Skeletal muscle tissue (tissue), 4 donors: ENCODE data around the gene MSI2. TPM values are rescaled to one million over a fixed set of nuclear protein-coding genes. Genes with fewer than 3 reads are reported as not detected.

Source experiments
- H3K27ac ChIP-seq: one replicate; pipeline ENCODE4 v1.7.0; 2013; ENCODE audit warnings: mild to moderate bottlenecking, low read depth, low read length, inconsistent platforms
- H3K27me3 ChIP-seq, 3 donors: one replicate each; pipeline ENCODE4 v1.7.0; 2013; ENCODE audit warnings: low read length in 3 of 3; ENCODE audit not compliant: control insufficient read depth in 3 of 3, insufficient read depth in 3 of 3
- H3K36me3 ChIP-seq, 3 donors: one replicate each; pipeline ENCODE4 v1.7.0; 2013; ENCODE audit warnings: low read length in 3 of 3; ENCODE audit not compliant: control insufficient read depth in 3 of 3, insufficient read depth in 3 of 3
- H3K4me1 ChIP-seq, 3 donors: one replicate each; pipeline ENCODE4 v1.7.0; 2013; ENCODE audit warnings: low read length in 3 of 3, mild to moderate bottlenecking in 3 of 3; ENCODE audit not compliant: control insufficient read depth in 3 of 3, insufficient read depth in 3 of 3
- H3K4me3 ChIP-seq, 3 donors: one replicate each; pipeline ENCODE4 v1.7.0; 2013; ENCODE audit warnings: low read length in 3 of 3
- H3K9ac ChIP-seq, 3 donors: one replicate each; pipeline ENCODE4 v1.7.0; 2013; ENCODE audit warnings: low read length in 3 of 3, mild to moderate bottlenecking in 3 of 3, moderate library complexity in 2 of 3, low read depth in 1 of 3
- H3K9me3 ChIP-seq, 3 donors: one replicate each; pipeline ENCODE4 v1.7.0; 2013; ENCODE audit warnings: low read length in 3 of 3; ENCODE audit not compliant: control insufficient read depth in 3 of 3
- total RNA-seq: library from RNA; depleted of rRNA; stranded (reverse); fragments of >200 nt; gene quantifications from one replicate; pipeline ENCODE4 v1.2.3, GENCODE V29; 2014
- donor health status: Osteomylitis.

The MSI2 gene
- total RNA-seq, 1 donor from 2014 or later = 20.4 TPM

- H3K27me3 ChIP-seq = no peaks in the 10 kb centered on the region
- H3K4me1 ChIP-seq = peaks cover 20 to 54% (median 52%) of the 10 kb centered on the region in 3 donors
- H3K9ac ChIP-seq = no peak overlapping the region
- H3K9me3 ChIP-seq = no peaks in the 10 kb centered on the region
- no peak overlapping the region for H3K27ac ChIP-seq
- H3K4me3 ChIP-seq = no peak overlapping the region
- no peaks in the 10 kb centered on the region for H3K36me3 ChIP-seq
Observed at GRCh38 chr17:57540596-57540995, 284.3 kb downstream of the MSI2 start.

GRCh38 chr17:57541049-57541448 is 284.7 kb downstream of the MSI2 start:
- H3K27ac ChIP-seq = no peak overlapping the region
- no peak overlapping the region for H3K4me3 ChIP-seq
- H3K9me3 ChIP-seq = no peaks in the 10 kb centered on the region
- H3K4me1 ChIP-seq = peaks cover 20 to 54% (median 52%) of the 10 kb centered on the region in 3 donors
- H3K9ac ChIP-seq = no peak overlapping the region
- H3K36me3 ChIP-seq = no peaks in the 10 kb centered on the region
- H3K27me3 ChIP-seq = no peaks in the 10 kb centered on the region

GRCh38 chr17:57541472-57542394 is 285.4 kb downstream of the MSI2 start:
- Histone ChIP-seq H3K4me3 (peak overlapping the region in 2 of 3 donors; percentile 14 to 17), H3K27ac (no peak overlapping the region), H3K9me3 (no peaks in the 10 kb centered on the region), H3K4me1 (peaks cover 20 to 55% (median 53%) of the 10 kb centered on the region in 3 donors), H3K9ac (peak overlapping the region in 1 of 3 donors; percentile 30), H3K27me3 (no peaks in the 10 kb centered on the region), H3K36me3 (no peaks in the 10 kb centered on the region)

- no peak overlapping the region for H3K9ac ChIP-seq
- H3K36me3 ChIP-seq = no peaks in the 10 kb centered on the region
- no peaks in the 10 kb centered on the region for H3K9me3 ChIP-seq
- no peak overlapping the region for H3K27ac ChIP-seq
- peaks cover 17 to 53% (median 53%) of the 10 kb centered on the region in 3 donors for H3K4me1 ChIP-seq
- H3K4me3 ChIP-seq = no peak overlapping the region
- H3K27me3 ChIP-seq = no peaks in the 10 kb centered on the region
Observed at GRCh38 chr17:57542510-57542909, 286.2 kb downstream of the MSI2 start.

- peaks cover 20 to 53% (median 49%) of the 10 kb centered on the region in 3 donors for H3K4me1 ChIP-seq
- no peaks in the 10 kb centered on the region for H3K36me3 ChIP-seq
Observed at GRCh38 chr17:57543230-57543629, 286.9 kb downstream of the MSI2 start.

GRCh38 chr17:57544401-57544800 is 288.1 kb downstream of the MSI2 start:
- no peaks in the 10 kb centered on the region for H3K27me3 ChIP-seq
- H3K36me3 ChIP-seq = no peaks in the 10 kb centered on the region
- no peak overlapping the region for H3K4me3 ChIP-seq
- H3K27ac ChIP-seq = no peak overlapping the region
- H3K9me3 ChIP-seq = no peaks in the 10 kb centered on the region
- peaks cover 25 to 51% (median 46%) of the 10 kb centered on the region in 3 donors for H3K4me1 ChIP-seq
- no peak overlapping the region for H3K9ac ChIP-seq

More at GRCh38 chr17:57543230-57543629, 286.9 kb downstream of the MSI2 start:
- Histone ChIP-seq H3K27ac (no peak overlapping the region), H3K4me3 (no peak overlapping the region), H3K27me3 (no peaks in the 10 kb centered on the region), H3K9ac (no peak overlapping the region), H3K9me3 (no peaks in the 10 kb centered on the region)

- no peaks in the 10 kb centered on the region for H3K27me3 ChIP-seq
- H3K27ac ChIP-seq = no peak overlapping the region
- no peaks in the 10 kb centered on the region for H3K9me3 ChIP-seq
- peaks cover 25 to 51% (median 46%) of the 10 kb centered on the region in 3 donors for H3K4me1 ChIP-seq
- H3K4me3 ChIP-seq = no peak overlapping the region
- H3K36me3 ChIP-seq = no peaks in the 10 kb centered on the region
- no peak overlapping the region for H3K9ac ChIP-seq
Observed at GRCh38 chr17:57544834-57545463, 288.6 kb downstream of the MSI2 start.

GRCh38 chr17:57545731-57546342 is 289.5 kb downstream of the MSI2 start:
- Histone ChIP-seq H3K27me3 (no peaks in the 10 kb centered on the region), H3K4me1 (peaks cover 27 to 51% (median 43%) of the 10 kb centered on the region in 3 donors), H3K4me3 (no peak overlapping the region), H3K36me3 (no peaks in the 10 kb centered on the region), H3K27ac (no peak overlapping the region), H3K9ac (no peak overlapping the region), H3K9me3 (no peaks in the 10 kb centered on the region)

GRCh38 chr17:57548421-57549410 is 292.4 kb downstream of the MSI2 start:
- no peaks in the 10 kb centered on the region for H3K9me3 ChIP-seq
- no peak overlapping the region for H3K4me3 ChIP-seq
- H3K36me3 ChIP-seq = no peaks in the 10 kb centered on the region
- H3K4me1 ChIP-seq = peaks cover 21 to 53% (median 41%) of the 10 kb centered on the region in 3 donors
- no peak overlapping the region for H3K27ac ChIP-seq
- no peak overlapping the region for H3K9ac ChIP-seq
- H3K27me3 ChIP-seq = no peaks in the 10 kb centered on the region
